DOHH2 (cell line): ENCODE data around the gene FAP.
A peak's percentile ranks its signal among the peaks of the same experiment; 100 is the strongest.

Experiments used
- H3F3A ChIP-seq: fragments of 200-600 bp; sonication (generic), shearing (Covaris generic); 2 replicates; pipeline ENCODE4 v1.6.0; 2016; ENCODE audit warnings: antibody characterized with exemption, mild to moderate bottlenecking; ENCODE audit not compliant: control insufficient read depth, insufficient read depth
- H3K27ac ChIP-seq: fragments of 200-600 bp; sonication (generic); 2 replicates; pipeline ENCODE4 v1.5.1; 2014; ENCODE audit warnings: low read depth, mild to moderate bottlenecking, low read length, moderate library complexity
- H3K27me3 ChIP-seq: fragments of 200-600 bp; sonication (generic); 2 replicates; pipeline ENCODE4 v1.6.1; 2014; ENCODE audit warnings: mild to moderate bottlenecking, low read length, mixed read lengths; ENCODE audit not compliant: control insufficient read depth
- H3K36me3 ChIP-seq: fragments of 200-600 bp; sonication (generic); 2 replicates; pipeline ENCODE4 v1.6.1; 2014; ENCODE audit warnings: mild to moderate bottlenecking, low read length, moderate library complexity, mixed read lengths; ENCODE audit not compliant: control insufficient read depth
- H3K4me1 ChIP-seq: fragments of 200-600 bp; sonication (generic); 2 replicates; pipeline ENCODE4 v1.6.1; 2014; ENCODE audit warnings: mild to moderate bottlenecking, low read length, mixed read lengths; ENCODE audit not compliant: control insufficient read depth
- H3K4me2 ChIP-seq: fragments of 200-600 bp; sonication (generic); 2 replicates; pipeline ENCODE4 v1.6.0; 2014; ENCODE audit warnings: mild to moderate bottlenecking, low read length, moderate library complexity
- H3K4me3 ChIP-seq: fragments of 200-600 bp; sonication (generic); 2 replicates; pipeline ENCODE4 v1.5.1; 2014; ENCODE audit warnings: mild to moderate bottlenecking, low read length, mixed read lengths
- H3K79me2 ChIP-seq: fragments of 200-600 bp; sonication (generic); 2 replicates; pipeline ENCODE4 v1.6.1; 2014; ENCODE audit warnings: mild to moderate bottlenecking, low read length, mixed read lengths; ENCODE audit not compliant: control insufficient read depth
- H3K9me2 ChIP-seq: fragments of 200-600 bp; sonication (generic); replicated peaks from 2 replicates; pipeline ENCODE4 v1.6.1; 2014; ENCODE audit warnings: mild to moderate bottlenecking, low read length, mixed read lengths; ENCODE audit not compliant: control insufficient read depth
- H3K9me3 ChIP-seq: fragments of 200-600 bp; sonication (generic); 2 replicates; pipeline ENCODE4 v1.6.1; 2014; ENCODE audit warnings: antibody characterized with exemption, low read length, mixed read lengths; ENCODE audit not compliant: control insufficient read depth, insufficient read depth
- H4K20me1 ChIP-seq: fragments of 200-600 bp; sonication (generic); 2 replicates; pipeline ENCODE4 v1.6.0; 2014; ENCODE audit warnings: low read depth, mild to moderate bottlenecking, antibody characterized with exemption, low read length, moderate library complexity; ENCODE audit not compliant: control insufficient read depth, insufficient read depth
- EZH2phosphoT487 ChIP-seq: fragments of 200-600 bp; sonication (generic); IDR thresholded peaks from 2 replicates; pipeline ENCODE4 v1.6.1; 2017; ENCODE audit warnings: borderline replicate concordance, mild to moderate bottlenecking, antibody characterized with exemption, low read length, moderate library complexity, mixed read lengths
- TF ChIP-seq, protein P1 (sequence below): fragments of 200-600 bp; sonication (generic); IDR thresholded peaks from one replicate; pipeline ENCODE4 v1.5.1; 2014; ENCODE audit warnings: antibody characterized with exemption, mild to moderate bottlenecking, low read depth, low read length; ENCODE audit not compliant: poor library complexity, severe bottlenecking

Gene FAP

DNA sequence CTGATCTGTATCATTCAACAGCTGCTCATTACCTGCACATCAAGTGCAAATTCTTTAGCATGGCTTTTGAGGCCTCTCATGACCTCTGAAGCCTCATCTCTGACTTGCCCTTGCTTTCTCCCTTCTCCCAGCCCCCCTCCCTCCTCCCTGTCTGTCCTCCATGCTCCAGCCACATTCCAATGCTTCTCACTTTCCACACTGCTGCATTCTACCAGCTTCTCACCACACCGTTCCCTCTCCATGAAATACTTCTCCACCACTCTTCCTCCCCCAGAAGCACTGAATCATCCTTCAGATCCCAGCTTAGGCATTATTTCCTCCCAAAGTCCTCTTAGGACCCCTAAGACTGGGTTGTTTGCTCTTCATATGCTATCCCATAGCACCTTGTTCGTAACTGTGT, 118.1 kb downstream of the FAP start:
- Histone ChIP-seq H3K79me2 (no peaks in the 10 kb centered on the region), H4K20me1 (no peaks in the 10 kb centered on the region), H3K27ac (no peak overlapping the region), H3K36me3 (no peaks in the 10 kb centered on the region), H3F3A (no peaks in the 10 kb centered on the region), H3K9me3 (no peaks in the 10 kb centered on the region), H3K4me3 (no peak overlapping the region), H3K4me1 (peaks cover 23% of the 10 kb centered on the region), H3K4me2 (no peak overlapping the region), H3K9me2 (no peaks in the 10 kb centered on the region), H3K27me3 (no peaks in the 10 kb centered on the region)
- TF ChIP-seq, protein P1, sequence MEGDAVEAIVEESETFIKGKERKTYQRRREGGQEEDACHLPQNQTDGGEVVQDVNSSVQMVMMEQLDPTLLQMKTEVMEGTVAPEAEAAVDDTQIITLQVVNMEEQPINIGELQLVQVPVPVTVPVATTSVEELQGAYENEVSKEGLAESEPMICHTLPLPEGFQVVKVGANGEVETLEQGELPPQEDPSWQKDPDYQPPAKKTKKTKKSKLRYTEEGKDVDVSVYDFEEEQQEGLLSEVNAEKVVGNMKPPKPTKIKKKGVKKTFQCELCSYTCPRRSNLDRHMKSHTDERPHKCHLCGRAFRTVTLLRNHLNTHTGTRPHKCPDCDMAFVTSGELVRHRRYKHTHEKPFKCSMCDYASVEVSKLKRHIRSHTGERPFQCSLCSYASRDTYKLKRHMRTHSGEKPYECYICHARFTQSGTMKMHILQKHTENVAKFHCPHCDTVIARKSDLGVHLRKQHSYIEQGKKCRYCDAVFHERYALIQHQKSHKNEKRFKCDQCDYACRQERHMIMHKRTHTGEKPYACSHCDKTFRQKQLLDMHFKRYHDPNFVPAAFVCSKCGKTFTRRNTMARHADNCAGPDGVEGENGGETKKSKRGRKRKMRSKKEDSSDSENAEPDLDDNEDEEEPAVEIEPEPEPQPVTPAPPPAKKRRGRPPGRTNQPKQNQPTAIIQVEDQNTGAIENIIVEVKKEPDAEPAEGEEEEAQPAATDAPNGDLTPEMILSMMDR = no peak
- no peak for TF ChIP-seq EZH2phosphoT487

DNA sequence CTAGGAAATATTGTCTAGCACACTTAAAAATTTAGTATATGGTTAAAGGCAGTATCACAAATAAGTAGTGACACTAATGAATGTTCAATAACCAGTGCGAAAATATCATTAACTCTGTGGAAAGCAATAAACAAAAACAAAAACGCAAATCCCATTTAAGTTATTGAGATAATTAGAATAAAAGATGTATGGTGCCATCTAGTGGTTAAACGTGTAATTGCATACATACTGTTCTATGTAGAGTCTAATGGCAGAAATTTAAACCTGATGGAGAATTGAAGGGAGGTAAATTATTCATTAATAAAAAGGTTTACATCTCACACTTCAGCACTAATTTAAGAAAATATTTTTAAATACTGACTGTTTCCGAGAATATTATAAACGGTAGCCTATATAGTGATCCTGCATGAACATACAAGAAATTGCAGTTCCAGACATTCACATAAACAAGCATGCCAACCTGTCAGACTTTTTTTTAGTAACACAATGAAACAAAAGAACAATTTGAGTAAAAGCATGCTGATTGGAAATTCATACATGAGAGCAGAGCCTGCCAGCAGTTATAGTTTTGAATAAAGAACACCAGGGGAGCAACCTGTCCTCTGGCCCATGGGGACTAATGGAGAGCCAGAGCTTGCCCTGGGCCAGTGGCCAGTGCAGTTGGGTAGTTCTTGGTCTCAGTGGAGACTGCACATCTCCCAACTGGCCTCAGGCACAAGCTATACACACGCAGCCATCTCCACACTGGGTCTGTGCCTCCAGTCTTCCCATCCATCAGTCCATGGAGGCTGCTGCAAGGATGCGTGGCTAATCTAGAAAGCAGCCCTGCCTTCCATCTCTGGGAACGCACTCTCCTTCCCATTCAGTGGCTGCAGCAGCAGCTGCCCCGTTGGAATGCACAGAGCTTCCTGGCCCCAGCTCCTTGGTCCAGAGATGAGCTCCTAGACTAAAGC, 119.2 kb downstream of the FAP start:
- H3K9me2 ChIP-seq = no peaks in the 10 kb centered on the region
- no peak for TF ChIP-seq EZH2phosphoT487
- TF ChIP-seq, protein P1 = peak; percentile 60
- no peaks in the 10 kb centered on the region for H3F3A ChIP-seq
- H3K36me3 ChIP-seq = no peaks in the 10 kb centered on the region
- no peak overlapping the region for H3K4me2 ChIP-seq
- no peaks in the 10 kb centered on the region for H3K27me3 ChIP-seq
- no peaks in the 10 kb centered on the region for H3K79me2 ChIP-seq
- H3K4me3 ChIP-seq = no peak overlapping the region
- H3K4me1 ChIP-seq = peaks cover 23% of the 10 kb centered on the region
- no peak overlapping the region for H3K27ac ChIP-seq
- no peaks in the 10 kb centered on the region for H3K9me3 ChIP-seq
- no peaks in the 10 kb centered on the region for H4K20me1 ChIP-seq
